ENCODE measurements around the gene ARHGAP26. TPM values are rescaled to one million over a fixed set of nuclear protein-coding genes. Genes with fewer than 3 reads are reported as not detected.

Gene ARHGAP26
- total and polyA plus RNA-seq, 7 donors: 2.5 to 28.7 (median 12.0) TPM

GRCh38 chr5:143063175-143063970, 293.2 kb downstream of the ARHGAP26 start:
- H3K27ac ChIP-seq: peak overlapping the region; percentile 81
- H3K9me3 ChIP-seq: no peaks in the 10 kb centered on the region
- WGBS, 3 donors: 20 to 38% (median 23%) methylated on average over 7 of the region's 7 CpGs
- peak; percentile 48 to 71 (median 61) for ATAC-seq
- no peak overlapping the region for H3K4me3 ChIP-seq
- H3K27me3 ChIP-seq (ENCODE audit: insufficient read depth in 3 of 3, low read length in 2 of 3): no peaks in the 10 kb centered on the region
- DNase-seq: peak; percentile 47 to 79
- H3K4me1 ChIP-seq: peaks cover 91% of the 10 kb centered on the region
- no peaks in the 10 kb centered on the region for H3K36me3 ChIP-seq (ENCODE audit: insufficient read depth in 1 of 2, low read depth in 1 of 2)
- no peak for TF ChIP-seq CTCF (IDR thresholded peaks at IDR 0.05)
- intact Hi-C loops (cut with DNase I): loop anchor here in 1 of 2 donors (5.0 kb wide), 1 partner anchor 69 kb away; no protein-coding TSS in a partner anchor

- no peak for DNase-seq
- intact Hi-C loops (cut with DNase I): loop anchor here in 1 of 2 donors (5.0 kb wide), 1 partner anchor 68 kb away; no protein-coding TSS in a partner anchor
- peak in 1 of 4 donors; percentile 24 for ATAC-seq
- Histone ChIP-seq H3K9me3 (no peaks in the 10 kb centered on the region), H3K27me3 (ENCODE audit: insufficient read depth in 3 of 3, low read length in 2 of 3) (no peaks in the 10 kb centered on the region), H3K27ac (peak overlapping the region; percentile 81), H3K4me1 (peaks cover 83% of the 10 kb centered on the region), H3K36me3 (ENCODE audit: insufficient read depth in 1 of 2, low read depth in 1 of 2) (no peaks in the 10 kb centered on the region), H3K4me3 (peak overlapping the region; percentile 8)
- WGBS, 3 donors: 7 to 16% (median 10%) methylated on average over 5 of the region's 5 CpGs
- TF ChIP-seq CTCF (IDR thresholded peaks at IDR 0.05): no peak
Observed at GRCh38 chr5:143064218-143064641, 294.1 kb downstream of the ARHGAP26 start.

GRCh38 chr5:143064676-143065075, 294.5 kb downstream of the ARHGAP26 start:
- ATAC-seq: no peak

GRCh38 chr5:143065185-143065965, 295.2 kb downstream of the ARHGAP26 start:
- Histone ChIP-seq H3K27me3 (ENCODE audit: insufficient read depth in 3 of 3, low read length in 2 of 3) (no peaks in the 10 kb centered on the region), H3K27ac (peak overlapping the region; percentile 81), H3K36me3 (ENCODE audit: insufficient read depth in 1 of 2, low read depth in 1 of 2) (no peaks in the 10 kb centered on the region), H3K4me3 (no peak overlapping the region), H3K9me3 (no peaks in the 10 kb centered on the region), H3K4me1 (peaks cover 71% of the 10 kb centered on the region)
- intact Hi-C loops (cut with DNase I): loop anchor here in 1 of 2 donors (5.0 kb wide), 1 partner anchor 337 kb away; the partner anchor contains the start of gene NR3C1
- ATAC-seq (peak in 3 of 4 donors; percentile 29 to 52 (median 44)), DNase-seq (peak in 1 of 2 donors; percentile 56)
- WGBS, 3 donors: 53 to 72% (median 60%) methylated on average over 10 of the region's 10 CpGs
- no peak for TF ChIP-seq CTCF (IDR thresholded peaks at IDR 0.05)

More at GRCh38 chr5:143064676-143065075, 294.5 kb downstream of the ARHGAP26 start:
- WGBS, 3 donors: 34 to 36% (median 35%) methylated on average over 2 of the region's 2 CpGs
- Histone ChIP-seq H3K4me3 (peak overlapping the region; percentile 8), H3K36me3 (ENCODE audit: insufficient read depth in 1 of 2, low read depth in 1 of 2) (no peaks in the 10 kb centered on the region), H3K27ac (peak overlapping the region; percentile 81), H3K9me3 (no peaks in the 10 kb centered on the region), H3K27me3 (ENCODE audit: insufficient read depth in 3 of 3, low read length in 2 of 3) (no peaks in the 10 kb centered on the region), H3K4me1 (peaks cover 78% of the 10 kb centered on the region)
- no peak for TF ChIP-seq CTCF (IDR thresholded peaks at IDR 0.05)
- no peak for DNase-seq
- intact Hi-C loops (cut with DNase I): loop anchor here (5.0 kb wide), 2 partner anchors 68 to 338 kb away; partner anchors contain the start of gene NR3C1 (in 1 of the 2)
